Left ventricle myocardium inferior (tissue), 1 donor: ENCODE data around the gene DENND1C. TPM values are rescaled to one million over a fixed set of nuclear protein-coding genes. Genes with fewer than 3 reads are reported as not detected.

ENCODE experiments used
- DNase-seq: peaks from one replicate; pipeline ENCODE4 v3.0.0-alpha.2; 2020
- H3K27ac ChIP-seq: fragments of 200-600 bp; replicated peaks from 2 replicates; pipeline ENCODE4 v1.8.0; 2021
- H3K27me3 ChIP-seq: fragments of 200-600 bp; 2 replicates; pipeline ENCODE4 v1.8.0; 2021; ENCODE audit warnings: low read depth
- H3K36me3 ChIP-seq: fragments of 200-600 bp; 2 replicates; pipeline ENCODE4 v1.8.0; 2021
- H3K4me1 ChIP-seq: fragments of 200-600 bp; 2 replicates; pipeline ENCODE4 v1.8.0; 2021
- H3K4me3 ChIP-seq: fragments of 200-600 bp; 2 replicates; pipeline ENCODE4 v1.8.0; 2021; ENCODE audit warnings: mild to moderate bottlenecking, moderate library complexity
- H3K9me3 ChIP-seq: fragments of 200-600 bp; replicated peaks from 2 replicates; pipeline ENCODE4 v1.8.0; 2021
- intact Hi-C: fragments of 100-400 bp; cut with micrococcal nuclease; formaldehyde crosslinking; loops from one replicate; pipeline ENCODE4 v1.11.0; 2022
- total RNA-seq: library from RNA; stranded (reverse); fragmentation: NEBNext Ultra II Directional; extraction: Animal tissue kit (Norgen Biotek cat#: 25700); gene quantifications from one replicate; pipeline ENCODE4 v1.2.1, GENCODE V29; 2021
- TF ChIP-seq, protein P1 (sequence below): fragments of 200-600 bp; IDR thresholded peaks from 2 replicates; pipeline ENCODE4 v1.8.0; 2021; ENCODE audit warnings: antibody characterized with exemption, mild to moderate bottlenecking, borderline replicate concordance
- donor health status: DM: no; HTN: yes; CAD: no; lungs with severe emphysema.

Gene DENND1C
- total RNA-seq, 1 donor from 2014 or later = 1.2 TPM

DNA sequence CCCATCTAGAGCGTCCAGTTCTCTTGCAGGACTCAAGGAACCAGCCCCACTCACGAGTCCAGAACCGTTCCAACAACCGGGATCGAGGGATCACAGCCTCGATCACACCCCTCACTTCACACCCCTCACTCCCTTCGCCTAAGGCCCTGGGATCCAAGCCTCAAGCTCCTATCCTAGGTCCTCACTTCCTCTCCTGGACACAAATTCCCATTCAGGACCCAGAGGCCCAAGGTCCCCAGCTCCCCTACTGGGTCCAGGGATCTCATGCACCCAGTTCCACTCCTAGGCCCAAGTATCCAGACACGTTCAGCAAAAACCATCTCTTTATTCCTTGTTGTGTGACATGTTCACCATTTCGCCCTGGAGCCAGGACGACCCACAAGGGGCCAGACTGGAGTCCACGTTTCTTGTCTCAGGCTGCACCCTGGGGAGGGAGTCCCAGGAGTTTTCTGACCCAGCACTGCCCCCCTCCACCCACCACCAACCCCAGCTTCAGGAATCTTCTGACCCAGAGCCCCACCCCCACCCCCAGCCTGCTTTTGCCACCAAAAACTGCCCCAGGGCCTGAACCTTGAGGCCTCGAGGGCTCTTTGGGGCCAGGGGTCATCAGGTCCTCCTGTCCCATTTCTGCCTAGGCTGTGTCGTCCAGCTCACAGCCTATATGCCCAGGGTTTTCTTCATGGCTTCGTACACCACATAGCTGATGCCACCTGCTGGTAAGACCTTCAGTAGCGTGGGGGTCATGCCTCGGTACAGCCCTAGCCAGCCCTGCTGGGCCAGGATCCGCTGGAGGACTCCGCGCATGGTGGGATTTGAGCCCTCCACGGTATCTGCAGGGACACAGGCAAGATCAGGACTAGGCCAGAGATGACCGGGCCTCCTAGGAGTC lies 55.6 kb downstream of the DENND1C start:
- intact Hi-C loops = no loop called here
- no peak for DNase-seq
- TF ChIP-seq, protein P1, sequence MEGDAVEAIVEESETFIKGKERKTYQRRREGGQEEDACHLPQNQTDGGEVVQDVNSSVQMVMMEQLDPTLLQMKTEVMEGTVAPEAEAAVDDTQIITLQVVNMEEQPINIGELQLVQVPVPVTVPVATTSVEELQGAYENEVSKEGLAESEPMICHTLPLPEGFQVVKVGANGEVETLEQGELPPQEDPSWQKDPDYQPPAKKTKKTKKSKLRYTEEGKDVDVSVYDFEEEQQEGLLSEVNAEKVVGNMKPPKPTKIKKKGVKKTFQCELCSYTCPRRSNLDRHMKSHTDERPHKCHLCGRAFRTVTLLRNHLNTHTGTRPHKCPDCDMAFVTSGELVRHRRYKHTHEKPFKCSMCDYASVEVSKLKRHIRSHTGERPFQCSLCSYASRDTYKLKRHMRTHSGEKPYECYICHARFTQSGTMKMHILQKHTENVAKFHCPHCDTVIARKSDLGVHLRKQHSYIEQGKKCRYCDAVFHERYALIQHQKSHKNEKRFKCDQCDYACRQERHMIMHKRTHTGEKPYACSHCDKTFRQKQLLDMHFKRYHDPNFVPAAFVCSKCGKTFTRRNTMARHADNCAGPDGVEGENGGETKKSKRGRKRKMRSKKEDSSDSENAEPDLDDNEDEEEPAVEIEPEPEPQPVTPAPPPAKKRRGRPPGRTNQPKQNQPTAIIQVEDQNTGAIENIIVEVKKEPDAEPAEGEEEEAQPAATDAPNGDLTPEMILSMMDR = no peak
- peaks cover 7% of the 10 kb centered on the region for H3K36me3 ChIP-seq
- peaks cover 37% of the 10 kb centered on the region for H3K4me1 ChIP-seq
- no peaks in the 10 kb centered on the region for H3K9me3 ChIP-seq
- peak overlapping the region; percentile 59 for H3K4me3 ChIP-seq
- no peaks in the 10 kb centered on the region for H3K27me3 ChIP-seq
- peak overlapping the region; percentile 91 for H3K27ac ChIP-seq

DNA sequence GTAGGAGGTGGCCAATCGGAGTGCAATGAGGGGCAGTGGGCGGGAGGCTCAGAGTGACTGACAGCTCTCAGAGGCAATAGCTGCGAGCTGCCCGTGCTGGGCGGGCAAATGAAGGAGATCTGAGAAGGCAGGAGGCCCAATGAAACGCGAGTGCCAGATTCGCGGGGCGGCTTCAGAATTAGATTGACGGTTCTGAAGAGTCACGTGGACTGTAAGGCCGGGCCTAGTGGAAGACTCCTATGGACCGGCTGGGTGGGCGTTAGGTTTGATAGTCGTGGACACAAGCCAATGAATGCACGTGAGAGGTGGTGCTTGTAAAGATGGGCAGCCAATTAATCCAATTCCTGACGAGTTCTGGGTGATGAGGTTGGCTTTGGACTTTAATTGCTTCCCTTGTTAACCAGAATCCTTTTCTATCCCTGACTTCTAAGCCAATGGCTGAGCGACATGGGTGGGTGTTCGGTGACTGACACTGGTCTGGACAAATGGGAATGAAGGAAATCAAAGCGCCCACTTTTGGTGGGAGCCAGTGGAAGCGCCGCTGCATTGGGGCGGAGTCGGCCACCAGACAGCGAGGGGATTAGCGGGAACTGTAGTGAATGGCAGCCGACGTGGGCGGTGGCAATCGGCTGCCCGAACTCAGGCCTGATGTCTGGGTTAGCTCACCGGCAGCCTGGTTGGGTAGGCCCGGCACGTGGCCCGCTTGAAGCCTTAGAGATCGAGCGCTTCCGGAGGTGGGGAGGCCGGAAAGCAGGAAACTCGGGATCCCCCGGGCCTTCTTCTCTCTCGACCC lies 56.5 kb downstream of the DENND1C start:
- Histone ChIP-seq H3K4me3 (peak overlapping the region; percentile 91), H3K27me3 (no peaks in the 10 kb centered on the region), H3K36me3 (peaks cover 15% of the 10 kb centered on the region), H3K4me1 (peaks cover 41% of the 10 kb centered on the region), H3K9me3 (no peaks in the 10 kb centered on the region), H3K27ac (peak overlapping the region; percentile 91)
- intact Hi-C loops = no loop called here
- peak; percentile 100 for DNase-seq
- TF ChIP-seq, protein P1 = no peak

DNA sequence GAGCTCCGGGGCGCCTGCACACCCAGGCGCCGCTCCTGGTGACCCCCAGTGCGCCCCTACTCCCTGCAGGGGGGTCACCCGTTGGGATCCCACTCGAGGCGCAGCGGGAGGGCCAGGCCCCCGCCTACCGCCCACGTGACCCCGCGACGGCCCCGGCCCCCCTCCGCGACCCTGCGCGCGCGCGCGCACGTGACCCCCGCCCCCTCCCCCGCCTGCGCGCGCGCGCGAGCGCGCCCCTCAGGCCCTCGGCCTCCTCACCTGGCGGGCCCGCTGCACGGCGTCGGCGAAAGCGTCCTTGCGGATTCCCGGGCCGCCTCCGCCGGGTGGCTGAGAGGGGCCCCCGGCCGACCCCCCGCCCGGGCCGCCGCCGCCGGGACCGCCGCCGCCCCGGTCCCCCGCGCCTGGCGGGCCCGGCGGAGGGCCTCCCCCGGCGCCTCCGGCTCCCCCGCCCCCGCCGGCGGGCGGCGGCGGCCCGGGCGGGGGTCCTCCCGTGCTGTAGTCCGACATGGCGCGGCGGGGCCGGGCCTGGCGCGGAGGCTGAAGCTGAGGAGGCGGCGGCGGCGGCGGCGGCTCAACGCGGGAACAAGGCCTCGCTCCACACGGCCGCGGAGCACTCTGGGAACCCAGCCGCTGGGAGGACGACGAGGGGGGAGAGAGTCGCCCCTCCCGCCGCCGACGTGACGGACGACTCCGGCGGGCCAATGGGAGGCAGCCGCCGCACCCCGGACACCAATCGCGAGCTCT lies 57.2 kb downstream of the DENND1C start, which contains the start of gene KHSRP:
Gene KHSRP, minus strand, starts transcription at position 617 of the 744 bp plus-strand sequence. Its CDS starts 110 bp downstream, at position 507.
- intact Hi-C loops = no loop called here
- peaks cover 41% of the 10 kb centered on the region for H3K4me1 ChIP-seq
- H3K36me3 ChIP-seq = peaks cover 23% of the 10 kb centered on the region

DNA sequence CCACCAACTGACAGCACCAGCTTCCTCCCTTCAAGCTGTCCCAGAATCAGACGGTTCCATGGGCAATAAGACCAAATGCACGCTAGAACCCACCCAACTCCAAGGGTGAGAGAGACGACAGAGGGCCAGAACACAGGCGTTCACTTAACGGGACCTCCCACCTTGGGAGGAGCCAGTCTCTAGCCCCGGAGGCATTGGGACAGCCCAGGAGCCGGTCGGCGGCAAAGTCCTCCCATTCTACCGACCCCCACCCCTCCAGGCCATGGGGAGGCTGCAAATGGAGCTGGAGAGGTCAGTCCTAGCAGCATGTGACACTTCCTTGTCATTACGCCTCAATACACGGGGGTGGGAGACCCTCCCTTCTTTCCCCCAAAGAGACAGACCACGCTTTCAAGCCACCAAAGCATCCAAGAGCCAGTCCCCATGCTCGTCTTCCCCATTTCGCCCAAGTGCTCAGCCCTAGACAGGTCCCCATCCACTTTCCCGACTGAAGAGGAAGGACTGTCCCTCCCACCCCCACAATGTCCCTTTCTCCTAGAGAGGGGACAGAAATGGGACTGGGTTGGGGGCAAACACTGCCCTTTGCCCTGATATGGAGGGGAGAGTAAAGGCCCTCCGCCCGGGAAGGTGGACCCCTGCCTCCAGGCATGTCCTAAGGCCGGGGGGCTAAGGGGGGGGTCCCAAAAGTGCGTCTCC lies 57.9 kb downstream of the DENND1C start:
- no peaks in the 10 kb centered on the region for H3K27me3 ChIP-seq

More for the DNA sequence above, 57.2 kb downstream of the DENND1C start, which contains the start of gene KHSRP:
- no peak for DNase-seq
- H3K27me3 ChIP-seq = no peaks in the 10 kb centered on the region
- no peaks in the 10 kb centered on the region for H3K9me3 ChIP-seq
- TF ChIP-seq, protein P1 = no peak
- H3K27ac ChIP-seq = peak within 1 kb of the TSS; percentile 91
- peak within 1 kb of the TSS; percentile 91 for H3K4me3 ChIP-seq

More for the DNA sequence above, 57.9 kb downstream of the DENND1C start:
- intact Hi-C loops = no loop called here
- H3K4me1 ChIP-seq = peaks cover 41% of the 10 kb centered on the region
- peaks cover 30% of the 10 kb centered on the region for H3K36me3 ChIP-seq
- DNase-seq = no peak
- TF ChIP-seq, protein P1 = no peak
- H3K9me3 ChIP-seq = no peaks in the 10 kb centered on the region
- H3K27ac ChIP-seq = peak overlapping the region; percentile 75
- peak overlapping the region; percentile 91 for H3K4me3 ChIP-seq
